ENCODE measurements around the gene CABCOCO1.
"Not testable (repeated sequence)": the region's sequence is repeated elsewhere in the genome, so short reads cannot be mapped to it uniquely, and the experiment has no call there.

CABCOCO1 gene

DNA sequence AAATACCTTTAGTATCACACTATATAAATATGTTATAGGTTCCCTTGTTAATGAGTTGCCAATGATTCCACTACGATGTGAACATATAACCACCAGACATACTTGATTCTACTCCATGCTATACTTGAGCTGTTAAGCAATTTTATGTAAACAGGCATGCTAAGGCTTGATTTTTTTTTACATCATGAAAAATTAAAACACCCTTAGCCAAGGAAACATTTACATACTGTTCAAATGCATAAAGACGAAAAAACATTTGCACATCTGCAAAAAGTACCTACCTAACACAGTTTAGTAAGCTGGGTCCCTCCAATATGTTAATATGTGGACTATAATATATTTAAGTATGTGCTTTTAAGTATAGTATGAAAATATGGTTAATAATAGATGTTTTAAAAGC lies 9.0 kb upstream of the CABCOCO1 start:
- DNase-seq, result no peak

DNA sequence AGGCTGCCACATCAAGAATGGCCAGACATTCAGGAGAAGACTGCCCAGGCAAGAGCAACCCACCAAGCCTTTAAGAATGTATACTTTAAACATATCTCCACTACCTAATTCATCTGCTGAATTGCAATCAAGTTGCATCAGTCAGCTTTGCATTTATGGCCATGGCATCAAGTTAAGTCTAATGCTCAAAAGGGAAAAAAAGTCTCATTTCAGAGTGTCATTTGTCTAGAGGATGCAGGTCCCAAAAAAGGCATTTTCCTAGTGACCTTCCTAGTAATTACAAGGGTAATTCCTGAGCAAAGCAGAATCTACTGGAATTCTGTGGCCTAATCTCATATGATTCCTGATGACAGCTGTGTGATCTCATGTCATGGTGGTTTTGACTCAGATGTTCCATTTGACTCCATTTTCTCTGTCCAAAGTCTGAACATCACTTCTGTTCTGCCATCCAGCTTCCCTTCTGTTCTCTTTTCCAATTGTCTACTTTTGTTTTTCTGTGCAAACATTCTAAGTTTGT lies 7.3 kb upstream of the CABCOCO1 start:
- no peak for DNase-seq

GRCh38 chr10:61663466-61663865 lies 737 bp downstream of the CABCOCO1 start:
- no peak for DNase-seq

DNA sequence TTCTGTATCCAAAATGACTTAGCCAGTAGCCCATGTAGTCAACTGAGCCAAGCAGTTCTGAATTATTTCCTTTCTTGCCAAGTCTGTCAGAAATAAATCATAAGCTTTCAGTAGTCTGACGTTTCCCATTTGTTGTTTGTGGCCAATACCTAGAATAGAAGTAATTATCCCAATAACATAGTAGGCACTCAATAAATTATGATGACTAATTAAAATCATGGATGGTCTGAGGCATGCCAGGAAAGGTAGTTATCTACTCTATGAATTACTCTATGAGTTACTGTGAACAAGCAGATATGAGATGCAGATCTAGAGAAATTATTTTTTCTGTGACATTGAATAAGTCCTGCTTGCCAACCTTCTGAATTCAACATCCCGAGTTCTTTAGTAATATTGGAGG lies 2.3 kb downstream of the CABCOCO1 start:
- no peak for DNase-seq

DNA sequence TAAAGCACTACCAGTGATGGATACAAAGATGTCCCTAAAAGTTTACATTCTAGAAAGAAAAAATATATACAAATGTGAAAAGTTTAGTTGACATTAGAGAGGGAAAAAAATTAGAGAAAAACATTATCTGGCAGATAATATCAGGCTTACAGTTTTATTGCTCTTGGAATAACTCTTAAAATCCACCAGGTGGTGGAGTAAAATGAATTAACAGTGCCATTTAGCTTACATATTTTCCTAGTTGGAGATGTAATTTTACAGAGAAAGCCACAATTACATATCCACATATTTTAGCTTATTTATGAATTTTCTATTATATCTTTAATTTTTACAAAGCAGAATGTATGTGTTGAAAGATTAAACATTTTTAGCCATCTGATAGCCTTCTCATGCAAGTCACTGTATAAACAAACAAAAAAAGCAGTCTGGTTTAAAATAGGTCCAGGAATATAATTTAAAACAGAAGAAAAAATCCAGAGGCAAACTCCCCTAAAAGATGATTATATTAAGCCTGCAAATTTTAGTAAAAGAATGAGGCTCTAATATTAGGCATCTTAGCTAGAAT lies 6.5 kb downstream of the CABCOCO1 start:
- no peak for DNase-seq

DNA sequence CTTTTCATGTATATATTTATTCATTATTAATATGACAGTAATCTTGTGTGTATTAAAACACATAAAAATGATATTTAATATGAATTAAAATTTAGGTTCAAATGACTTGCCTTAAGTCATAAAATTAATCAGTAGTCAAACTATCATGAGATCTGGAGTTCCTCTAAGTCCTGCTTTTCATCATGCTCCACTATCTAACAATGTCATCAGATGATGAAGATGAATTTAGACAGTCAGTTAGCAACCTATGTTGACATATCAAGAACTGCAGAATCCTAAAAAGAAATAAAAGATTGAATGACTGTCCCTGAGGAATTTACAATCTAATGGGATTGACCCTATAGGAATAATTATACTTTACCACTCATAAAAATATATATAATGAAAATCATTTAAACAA lies 7.1 kb downstream of the CABCOCO1 start:
- no peak for DNase-seq

GRCh38 chr10:61673360-61673759 lies 10.6 kb downstream of the CABCOCO1 start:
- no peak for DNase-seq

GRCh38 chr10:61682323-61682722 lies 19.6 kb downstream of the CABCOCO1 start:
- no peak for DNase-seq

DNA sequence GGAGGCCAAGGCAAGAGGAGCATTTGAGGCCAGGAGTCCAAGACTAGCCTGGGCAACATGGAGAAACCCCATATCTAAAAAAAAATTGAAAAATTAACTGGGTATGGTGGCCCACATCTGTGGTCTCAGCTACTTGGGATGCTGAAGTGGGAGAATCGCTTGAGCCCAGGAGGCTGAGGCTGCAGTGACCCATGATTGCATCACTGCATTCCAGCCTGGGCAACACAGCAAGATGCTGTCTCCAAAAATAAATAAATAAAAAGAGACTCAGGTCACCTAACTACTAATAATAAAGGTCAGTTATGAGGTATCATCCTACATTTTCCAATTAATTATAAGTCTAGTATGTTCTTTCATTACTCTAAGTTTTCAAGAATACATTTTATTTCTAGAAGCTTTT lies 20.6 kb downstream of the CABCOCO1 start:
- no peak for DNase-seq

GRCh38 chr10:61684894-61685507 lies 22.3 kb downstream of the CABCOCO1 start:
- DNase-seq, result no peak

GRCh38 chr10:61688551-61689308 lies 26.0 kb downstream of the CABCOCO1 start:
- DNase-seq, result no peak

DNA sequence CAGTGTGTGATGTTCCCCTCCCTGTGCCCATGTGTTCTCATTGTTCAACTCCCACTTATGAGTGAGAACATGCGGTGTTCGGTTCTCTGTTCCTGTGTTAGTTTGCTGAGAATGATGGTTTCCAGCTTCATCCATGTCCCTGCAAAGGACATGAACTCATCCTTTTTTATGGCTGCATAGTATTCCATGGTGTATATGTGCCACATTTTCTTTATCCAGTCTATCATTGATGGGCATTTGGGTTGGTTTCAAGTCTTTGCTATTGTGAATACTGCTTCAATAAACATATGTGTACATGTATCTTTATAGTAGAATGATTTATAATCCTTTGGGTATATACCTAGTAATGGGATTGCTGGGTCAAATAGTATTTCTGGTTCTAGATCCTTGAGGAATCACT lies 28.9 kb downstream of the CABCOCO1 start:
- DNase-seq, result not testable (repeated sequence)

GRCh38 chr10:61692447-61693010 lies 29.8 kb downstream of the CABCOCO1 start:
- no peak for DNase-seq

GRCh38 chr10:61698968-61699655 lies 36.4 kb downstream of the CABCOCO1 start:
- DNase-seq, result no peak

- no peak for DNase-seq
These were observed 38.5 kb downstream of the CABCOCO1 start for GRCh38 chr10:61701055-61701705.

DNA sequence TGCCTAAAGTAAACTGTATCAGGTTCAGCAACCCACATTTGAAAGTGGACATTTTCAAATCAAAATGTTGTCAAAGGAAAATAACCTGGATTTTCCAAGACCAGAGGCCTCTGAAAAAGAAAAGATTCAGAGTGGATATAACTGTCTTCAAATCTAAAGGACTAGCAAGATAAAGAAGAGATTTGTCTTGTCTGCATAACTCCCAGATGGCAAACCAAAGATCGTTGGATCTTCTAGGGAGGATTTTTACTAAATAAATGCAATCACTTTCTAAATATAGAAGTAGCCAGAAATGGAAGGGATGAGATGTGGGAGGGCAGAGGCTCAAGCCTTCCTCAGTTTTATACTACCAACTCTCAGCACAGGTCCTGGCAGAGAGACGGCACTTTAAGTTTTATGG lies 39.0 kb downstream of the CABCOCO1 start:
- no peak for DNase-seq

DNA sequence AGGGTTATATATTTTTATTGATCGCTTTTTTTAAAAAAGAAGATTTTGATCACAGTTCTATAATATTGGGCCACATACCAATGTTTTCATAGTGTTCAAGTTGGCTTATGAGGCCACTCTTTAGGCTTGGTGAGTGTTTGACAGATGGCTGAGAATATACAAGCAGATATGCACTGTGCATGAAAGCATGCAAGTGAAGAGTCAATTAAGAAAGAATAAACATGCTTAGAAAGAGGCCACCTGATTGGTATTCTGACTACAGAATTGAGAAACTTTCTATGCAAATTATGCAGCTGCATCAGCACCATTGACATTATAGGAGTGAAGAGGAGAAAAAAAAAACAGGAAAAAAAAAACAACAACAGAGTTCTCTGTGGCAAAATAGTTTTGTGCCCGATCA lies 39.9 kb downstream of the CABCOCO1 start:
- no peak for DNase-seq

DNA sequence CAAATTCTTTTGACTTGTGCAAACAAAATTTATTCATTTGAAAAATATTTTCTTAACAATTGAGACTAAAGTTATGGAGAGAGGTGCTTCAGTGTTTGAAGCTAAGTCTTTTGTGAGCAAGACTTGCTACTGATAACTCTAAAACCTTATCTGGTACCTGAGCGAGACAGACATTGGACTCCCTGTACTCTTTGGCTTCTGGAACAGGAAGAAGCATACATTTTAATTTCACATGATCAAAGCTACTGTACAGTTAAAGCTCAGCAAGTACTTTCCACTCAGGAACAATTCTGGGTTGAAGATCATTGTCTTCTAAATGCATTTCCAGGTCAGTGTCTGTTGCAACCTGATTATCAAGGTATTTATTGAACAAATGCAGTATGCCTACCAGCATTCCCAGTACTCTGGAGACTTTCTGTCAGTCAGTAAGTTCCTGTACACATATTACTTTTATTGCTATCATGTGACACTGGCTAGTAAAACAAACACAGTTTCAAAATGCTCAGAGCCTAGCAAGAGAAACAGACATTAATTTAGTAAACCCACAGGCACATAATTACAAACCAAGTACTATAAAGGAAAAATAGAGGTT lies 42.4 kb downstream of the CABCOCO1 start:
- DNase-seq, result no peak

- no peak for DNase-seq
These were observed 46.1 kb downstream of the CABCOCO1 start for GRCh38 chr10:61708846-61709245.

DNA sequence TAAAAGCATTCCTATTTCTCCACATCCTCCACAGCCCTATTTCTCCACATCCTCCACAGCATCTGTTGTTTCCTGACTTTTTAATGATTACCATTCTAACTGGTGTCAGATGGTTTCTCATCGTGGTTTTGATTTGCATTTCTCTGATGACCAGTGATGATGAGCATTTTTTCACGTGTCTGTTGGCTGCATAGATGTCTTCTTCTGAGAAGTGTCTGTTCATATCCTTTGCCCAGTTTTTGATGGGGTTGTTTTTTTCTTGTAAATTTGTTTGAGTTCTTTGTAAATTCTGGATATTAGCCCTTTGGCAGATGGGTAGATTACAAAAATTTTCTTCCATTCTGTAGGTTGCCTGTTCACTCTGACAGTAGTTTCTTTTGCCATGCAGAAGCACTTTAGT lies 49.4 kb downstream of the CABCOCO1 start:
- not testable (repeated sequence) for DNase-seq

DNA sequence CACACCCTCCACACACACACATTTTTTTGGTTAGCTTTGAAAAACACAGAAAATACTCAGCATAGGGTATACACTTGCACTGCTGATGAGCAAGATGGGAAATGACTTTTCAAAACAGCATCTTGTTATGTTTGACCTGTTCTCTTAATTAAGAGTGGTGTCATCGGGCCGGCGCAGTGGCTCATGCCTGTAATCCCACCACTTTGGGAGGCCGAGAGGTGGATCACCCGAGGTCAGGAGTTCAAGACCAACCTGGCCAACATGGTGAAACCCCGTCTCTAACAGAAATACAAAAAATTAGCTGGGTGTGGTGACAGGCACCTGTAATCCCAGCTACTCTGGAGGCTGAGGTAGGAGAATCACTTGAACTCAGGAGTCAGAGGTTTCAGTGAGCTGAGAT lies 56.7 kb downstream of the CABCOCO1 start:
- DNase-seq, result not testable (repeated sequence)

DNA sequence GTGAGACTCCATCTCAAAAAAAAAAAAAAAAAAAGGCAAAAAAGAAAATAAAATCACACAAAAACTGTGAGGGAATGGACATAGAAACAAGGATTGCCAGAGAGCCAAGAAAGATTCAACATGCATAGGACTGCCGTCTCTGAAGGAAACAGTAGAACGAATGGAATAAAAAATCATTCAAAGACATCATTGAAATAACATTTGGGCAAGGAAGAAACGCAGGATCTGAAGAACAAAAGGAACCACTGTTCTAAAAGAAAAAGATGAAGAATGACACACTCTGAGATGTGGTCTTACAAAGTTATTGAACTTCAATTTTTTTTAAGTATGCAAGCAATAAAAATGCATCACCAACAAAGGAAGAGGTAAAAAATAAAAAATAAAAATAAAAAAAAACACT lies 57.2 kb downstream of the CABCOCO1 start:
- DNase-seq, result no peak
